Lower leg skin (tissue), 4 donors: ENCODE results near the gene FERD3L. TPM values are rescaled to one million over a fixed set of nuclear protein-coding genes. Genes with fewer than 3 reads are reported as not detected.

Source experiments
- DNase-seq, 2 donors: peaks; one replicate each; pipeline ENCODE4 v3.0.0-alpha.2; 2019; ENCODE audit warnings: low spot score in 2 of 2
- H3K4me3 ChIP-seq: fragments of 200-600 bp; sonication (generic); 2 replicates; pipeline ENCODE4 v1.5.1; 2017; ENCODE audit warnings: mild to moderate bottlenecking, low read depth; ENCODE audit not compliant: poor library complexity, severe bottlenecking
- POLR2A ChIP-seq, 2 donors: fragments of 450-650 bp; IDR thresholded peaks; one replicate each; pipeline ENCODE4 v1.6.1; 2016 to 2017; ENCODE audit warnings: antibody characterized with exemption in 2 of 2, mild to moderate bottlenecking in 1 of 2, moderate library complexity in 1 of 2
- WGBS, 2 donors: methylation state at CpG; one replicate each; pipeline ENCODE4 v1.1.5; 2018; 5-methylcytosine and 5-hydroxymethylcytosine counted together
- intact Hi-C: fragments of 100-400 bp; cut with DNase I; formaldehyde crosslinking; loops from one replicate; pipeline ENCODE4 v1.15.0; 2023; ENCODE audit warnings: low total_unique reads
- total RNA-seq, 4 donors: library from RNA; depleted of rRNA; stranded (reverse); fragments of >200 nt; gene quantifications; one replicate each; pipeline ENCODE4 v1.1.0, GENCODE V29; 2016
- TF ChIP-seq, protein P1 (sequence below), 3 donors: fragments of 450-650 bp; IDR thresholded peaks; one replicate each; pipeline ENCODE4 v1.5.1; 2016; ENCODE audit warnings: antibody characterized with exemption in 3 of 3, mild to moderate bottlenecking in 3 of 3, moderate library complexity in 2 of 3

The FERD3L gene
- total RNA-seq, 4 donors from 2014 or later, result not detected

DNA sequence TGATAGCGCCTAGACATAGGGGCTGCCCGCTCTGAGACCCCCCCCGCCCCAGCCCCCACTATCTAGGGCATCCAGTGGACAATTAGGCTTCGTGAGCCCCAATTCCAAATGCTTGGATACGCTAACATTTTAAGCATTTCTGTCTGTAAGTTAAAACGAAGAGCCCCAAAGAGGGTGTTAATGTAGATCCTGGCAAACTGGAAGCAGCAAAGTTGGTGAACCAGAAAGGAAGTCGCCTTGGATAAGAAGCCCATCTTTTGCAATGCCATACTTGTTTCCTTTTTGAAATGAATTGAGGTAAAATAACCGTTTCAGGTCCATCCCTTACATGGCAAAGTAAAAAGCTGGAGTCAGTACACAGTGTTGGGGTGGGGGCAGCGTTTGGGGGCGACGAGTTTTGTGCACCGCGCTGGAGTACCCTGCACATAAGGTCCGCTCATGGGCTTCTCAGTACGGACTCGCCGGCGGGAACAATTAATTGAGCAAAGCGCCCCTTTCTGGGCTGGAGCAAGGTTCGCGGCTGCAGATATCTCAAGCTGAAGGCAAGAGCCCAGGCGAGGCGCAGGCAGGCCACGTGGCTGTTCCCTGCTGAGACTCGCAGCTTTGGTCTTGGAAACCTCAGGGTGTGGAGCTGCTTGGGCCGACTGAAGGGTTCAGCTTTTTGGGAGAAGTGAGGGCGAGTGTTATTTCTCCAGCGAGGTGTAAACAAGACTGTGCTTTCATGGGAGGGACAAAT is 26.4 kb downstream of the FERD3L start:
- DNase-seq, result peak in 1 of 2 donors; percentile 45
- intact Hi-C loops, result no loop called here
- 7 to 9% methylated on average over 26 to 28 of the region's 28 CpGs for WGBS, 2 donors
- no peak for TF ChIP-seq POLR2A (IDR thresholded peaks at IDR 0.05)
- TF ChIP-seq, protein P1, sequence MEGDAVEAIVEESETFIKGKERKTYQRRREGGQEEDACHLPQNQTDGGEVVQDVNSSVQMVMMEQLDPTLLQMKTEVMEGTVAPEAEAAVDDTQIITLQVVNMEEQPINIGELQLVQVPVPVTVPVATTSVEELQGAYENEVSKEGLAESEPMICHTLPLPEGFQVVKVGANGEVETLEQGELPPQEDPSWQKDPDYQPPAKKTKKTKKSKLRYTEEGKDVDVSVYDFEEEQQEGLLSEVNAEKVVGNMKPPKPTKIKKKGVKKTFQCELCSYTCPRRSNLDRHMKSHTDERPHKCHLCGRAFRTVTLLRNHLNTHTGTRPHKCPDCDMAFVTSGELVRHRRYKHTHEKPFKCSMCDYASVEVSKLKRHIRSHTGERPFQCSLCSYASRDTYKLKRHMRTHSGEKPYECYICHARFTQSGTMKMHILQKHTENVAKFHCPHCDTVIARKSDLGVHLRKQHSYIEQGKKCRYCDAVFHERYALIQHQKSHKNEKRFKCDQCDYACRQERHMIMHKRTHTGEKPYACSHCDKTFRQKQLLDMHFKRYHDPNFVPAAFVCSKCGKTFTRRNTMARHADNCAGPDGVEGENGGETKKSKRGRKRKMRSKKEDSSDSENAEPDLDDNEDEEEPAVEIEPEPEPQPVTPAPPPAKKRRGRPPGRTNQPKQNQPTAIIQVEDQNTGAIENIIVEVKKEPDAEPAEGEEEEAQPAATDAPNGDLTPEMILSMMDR (IDR thresholded peaks at IDR 0.05), result no peak
- H3K4me3 ChIP-seq, result no peak overlapping the region

GRCh38 chr7:19117870-19118608 is 27.2 kb downstream of the FERD3L start:
- DNase-seq, result peak; percentile 16 to 87
- WGBS, 2 donors, result 3 to 6% methylated on average over 28 to 35 of the region's 51 CpGs
- peak overlapping the region; percentile 13 for H3K4me3 ChIP-seq
- TF ChIP-seq POLR2A (IDR thresholded peaks at IDR 0.05), result no peak
- TF ChIP-seq, protein P1 (IDR thresholded peaks at IDR 0.05), result no peak
- intact Hi-C loops, result no loop called here

- peak within 1 kb of the TSS; percentile 59 for H3K4me3 ChIP-seq
- peak; percentile 82 to 97 for DNase-seq
- TF ChIP-seq, protein P1 (IDR thresholded peaks at IDR 0.05), result no peak
- no peak for TF ChIP-seq POLR2A (IDR thresholded peaks at IDR 0.05)
- intact Hi-C loops, result no loop called here
- 1% methylated on average over 26 to 65 of the region's 91 CpGs for WGBS, 2 donors
These were observed 27.9 kb downstream of the FERD3L start, which contains the start of gene TWIST1 for GRCh38 chr7:19117091-19117869. Gene TWIST1, minus strand, starts transcription at chr7:19117636. Its CDS starts 315 bp downstream, at chr7:19117321.

- WGBS, 2 donors, result 2% methylated on average over 39 to 67 of the region's 70 CpGs
- TF ChIP-seq, protein P1 (IDR thresholded peaks at IDR 0.05), result no peak
- TF ChIP-seq POLR2A (IDR thresholded peaks at IDR 0.05), result no peak
- peak overlapping the region; percentile 59 for H3K4me3 ChIP-seq
- intact Hi-C loops, result no loop called here
- peak; percentile 17 to 86 for DNase-seq
These were observed 28.8 kb downstream of the FERD3L start for GRCh38 chr7:19116121-19117090.

DNA sequence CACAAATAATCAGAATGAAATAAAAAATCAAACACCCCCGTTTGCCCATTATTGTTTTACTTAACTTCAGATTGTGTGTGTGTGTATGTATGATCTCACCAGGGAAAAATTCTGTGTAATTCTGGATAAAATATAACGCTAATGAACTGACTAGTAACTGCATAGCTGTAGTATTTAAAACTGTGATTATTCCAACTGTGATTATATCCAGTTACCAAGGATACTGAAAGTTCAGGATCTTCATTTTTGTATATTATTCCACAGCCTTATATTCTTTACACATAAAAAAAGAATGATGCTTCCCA is 30.7 kb downstream of the FERD3L start:
- no peak for DNase-seq
- H3K4me3 ChIP-seq, result no peak overlapping the region
- intact Hi-C loops, result no loop called here
- 18 to 19% methylated on average over 2 of the region's 2 CpGs for WGBS, 2 donors
- TF ChIP-seq, protein P1 (IDR thresholded peaks at IDR 0.05), result no peak
- TF ChIP-seq POLR2A (IDR thresholded peaks at IDR 0.05), result no peak
